ENCODE results near the gene SIVA1. TPM values are rescaled to one million over a fixed set of nuclear protein-coding genes. Genes with fewer than 3 reads are reported as not detected.
"Not testable (repeated sequence)": the region's sequence is repeated elsewhere in the genome, so short reads cannot be mapped to it uniquely, and the experiment has no call there.

Gene SIVA1
- total RNA-seq, 1 experiment from 2014 or later: 139 TPM

GRCh38 chr14:104750753-104751057, 2.2 kb upstream of the SIVA1 start:
- not testable (repeated sequence) for DNase-seq (ENCODE audit: low read depth)

- no peak for DNase-seq (ENCODE audit: low read depth)
Measured at GRCh38 chr14:104751539-104752422, 1.2 kb upstream of the SIVA1 start.

- no peak for DNase-seq (ENCODE audit: low read depth)
Measured at GRCh38 chr14:104752423-104752734, 568 bp upstream of the SIVA1 start.

GRCh38 chr14:104753528-104754212, 723 bp downstream of the SIVA1 start:
- DNase-seq (ENCODE audit: low read depth): no peak

GRCh38 chr14:104754213-104754851, 1.4 kb downstream of the SIVA1 start:
- no peak for DNase-seq (ENCODE audit: low read depth)

GRCh38 chr14:104755621-104756020, 2.7 kb downstream of the SIVA1 start:
- no peak for DNase-seq (ENCODE audit: low read depth)

- DNase-seq (ENCODE audit: low read depth): no peak
Measured at GRCh38 chr14:104756477-104757237, 3.7 kb downstream of the SIVA1 start.

- DNase-seq (ENCODE audit: low read depth): no peak
Measured at GRCh38 chr14:104757238-104757585, 4.3 kb downstream of the SIVA1 start.

GRCh38 chr14:104757681-104758392, 4.9 kb downstream of the SIVA1 start:
- DNase-seq (ENCODE audit: low read depth): no peak

GRCh38 chr14:104758981-104759969, 6.3 kb downstream of the SIVA1 start:
- no peak for DNase-seq (ENCODE audit: low read depth)

GRCh38 chr14:104765517-104765916, 12.6 kb downstream of the SIVA1 start:
- no peak for DNase-seq (ENCODE audit: low read depth)

GRCh38 chr14:104766256-104766862, 13.4 kb downstream of the SIVA1 start:
- no peak for DNase-seq (ENCODE audit: low read depth)

GRCh38 chr14:104766863-104767633, 14.1 kb downstream of the SIVA1 start:
- DNase-seq (ENCODE audit: low read depth): no peak

- no peak for DNase-seq (ENCODE audit: low read depth)
Measured at GRCh38 chr14:104767634-104767918, 14.6 kb downstream of the SIVA1 start.

- DNase-seq (ENCODE audit: low read depth): peak; percentile 75
Measured at GRCh38 chr14:104768437-104769323, 15.7 kb downstream of the SIVA1 start.

GRCh38 chr14:104769324-104770071, 16.6 kb downstream of the SIVA1 start:
- DNase-seq (ENCODE audit: low read depth): no peak

- DNase-seq (ENCODE audit: low read depth): no peak
Measured at GRCh38 chr14:104770072-104770579, 17.2 kb downstream of the SIVA1 start.

Measured in HT1080 (cell line).